ENCODE data around the gene FTO. TPM values are rescaled to one million over a fixed set of nuclear protein-coding genes. Genes with fewer than 3 reads are reported as not detected.

FTO gene
- total RNA-seq, 6 experiments from 2014 or later, result 93.7 to 107 (median 105) TPM

GRCh38 chr16:53968896-53969295 is 264.9 kb downstream of the FTO start:
- TF ChIP-seq CTCF (IDR thresholded peaks at IDR 0.05), result no peak
- peak; percentile 3 for DNase-seq
- no peak overlapping the region for H3K4me3 Mint-ChIP-seq
- peaks cover 22% of the 10 kb centered on the region for H3K4me1 Mint-ChIP-seq (ENCODE audit: low read depth)
- H3K9me3 Mint-ChIP-seq, result no peaks in the 10 kb centered on the region
- peaks cover 1% of the 10 kb centered on the region; the same call in 1 of the 2 replicates for H3K27me3 Mint-ChIP-seq (ENCODE audit: insufficient read depth)
- H3K27ac Mint-ChIP-seq, result peak overlapping the region; percentile 63
- peaks cover 4% of the 10 kb centered on the region; the same call in 1 of the 2 replicates for H3K36me3 Mint-ChIP-seq (ENCODE audit: low read depth)

- Mint-ChIP-seq H3K4me1 (ENCODE audit: low read depth) (peaks cover 28% of the 10 kb centered on the region), H3K27me3 (ENCODE audit: insufficient read depth) (peaks cover 1% of the 10 kb centered on the region; the same call in 1 of the 2 replicates), H3K4me3 (no peak overlapping the region), H3K9me3 (no peaks in the 10 kb centered on the region), H3K36me3 (ENCODE audit: low read depth) (no peaks in the 10 kb centered on the region), H3K27ac (no peak overlapping the region)
- DNase-seq, result no peak
- no peak for TF ChIP-seq CTCF (IDR thresholded peaks at IDR 0.05)
Observed at GRCh38 chr16:53971616-53972015, 267.7 kb downstream of the FTO start.

GRCh38 chr16:53973021-53973420 is 269.1 kb downstream of the FTO start:
- no peaks in the 10 kb centered on the region for H3K36me3 Mint-ChIP-seq (ENCODE audit: low read depth)
- no peak overlapping the region for H3K4me3 Mint-ChIP-seq
- H3K27ac Mint-ChIP-seq, result no peak overlapping the region; the same call in 1 of the 2 replicates
- peaks cover 1% of the 10 kb centered on the region; the same call in 1 of the 2 replicates for H3K27me3 Mint-ChIP-seq (ENCODE audit: insufficient read depth)
- no peak for DNase-seq
- no peak for TF ChIP-seq CTCF (IDR thresholded peaks at IDR 0.05)
- no peaks in the 10 kb centered on the region for H3K9me3 Mint-ChIP-seq
- H3K4me1 Mint-ChIP-seq (ENCODE audit: low read depth), result peaks cover 42% of the 10 kb centered on the region

- DNase-seq, result no peak
Observed at GRCh38 chr16:53974484-53975080, 270.6 kb downstream of the FTO start.

GRCh38 chr16:53980675-53981074 is 276.7 kb downstream of the FTO start:
- H3K27ac Mint-ChIP-seq, result no peak overlapping the region

More at GRCh38 chr16:53974484-53975080, 270.6 kb downstream of the FTO start:
- H3K27me3 Mint-ChIP-seq (ENCODE audit: insufficient read depth), result peaks cover 1% of the 10 kb centered on the region; the same call in 1 of the 2 replicates
- H3K9me3 Mint-ChIP-seq, result no peaks in the 10 kb centered on the region
- H3K27ac Mint-ChIP-seq, result no peak overlapping the region
- no peaks in the 10 kb centered on the region for H3K36me3 Mint-ChIP-seq (ENCODE audit: low read depth)
- no peak for TF ChIP-seq CTCF (IDR thresholded peaks at IDR 0.05)
- no peak overlapping the region for H3K4me3 Mint-ChIP-seq
- peaks cover 27% of the 10 kb centered on the region for H3K4me1 Mint-ChIP-seq (ENCODE audit: low read depth)

More at GRCh38 chr16:53980675-53981074, 276.7 kb downstream of the FTO start:
- Mint-ChIP-seq H3K4me1 (ENCODE audit: low read depth) (peaks cover 15% of the 10 kb centered on the region), H3K4me3 (no peak overlapping the region), H3K36me3 (ENCODE audit: low read depth) (no peaks in the 10 kb centered on the region), H3K9me3 (no peaks in the 10 kb centered on the region), H3K27me3 (ENCODE audit: insufficient read depth) (no peaks in the 10 kb centered on the region)
- TF ChIP-seq CTCF (IDR thresholded peaks at IDR 0.05), result no peak
- DNase-seq, result no peak

All from HFFc6 (cell line).